Mesenchymal stem cell (in vitro differentiated cells and primary cell): Measurements from ENCODE around the gene RUNX2. TPM values are rescaled to one million over a fixed set of nuclear protein-coding genes. Genes with fewer than 3 reads are reported as not detected.
"Not testable (repeated sequence)": the region's sequence is repeated elsewhere in the genome, so short reads cannot be mapped to it uniquely, and the experiment has no call there.

ENCODE experiments used
- DNase-seq: peaks from one replicate; pipeline ENCODE4 v3.0.0-alpha.2; 2013
- H2AFZ ChIP-seq: one replicate; pipeline ENCODE4 v1.6.1; 2013; ENCODE audit warnings: low read depth, mild to moderate bottlenecking, control low read depth, inconsistent platforms, low read length, moderate library complexity
- H2AK5ac ChIP-seq: 2 replicates; pipeline ENCODE4 v1.6.1; 2013; ENCODE audit warnings: low read length, moderate library complexity, mild to moderate bottlenecking, inconsistent platforms; ENCODE audit not compliant: severe bottlenecking
- H2BK120ac ChIP-seq: one replicate; pipeline ENCODE4 v1.6.1; 2013; ENCODE audit warnings: low read depth, mild to moderate bottlenecking, inconsistent platforms, low read length, moderate library complexity
- H2BK12ac ChIP-seq, 2 experiments: one replicate each; pipeline ENCODE4 v1.6.1; 2013; ENCODE audit warnings: inconsistent platforms in 2 of 2, low read length in 2 of 2, mild to moderate bottlenecking in 2 of 2, moderate library complexity in 2 of 2, control low read depth in 1 of 2
- H2BK15ac ChIP-seq: one replicate; pipeline ENCODE4 v1.6.1; 2013; ENCODE audit warnings: mild to moderate bottlenecking, low read depth, inconsistent platforms; ENCODE audit not compliant: poor library complexity, severe bottlenecking
- H2BK5ac ChIP-seq: 2 replicates; pipeline ENCODE4 v1.6.1; 2013; ENCODE audit warnings: low read depth, mild to moderate bottlenecking, low read length, control low read depth, inconsistent platforms; ENCODE audit not compliant: poor library complexity, severe bottlenecking
- H3K14ac ChIP-seq, 2 experiments: one replicate each; pipeline ENCODE4 v1.6.1; 2013; ENCODE audit warnings: inconsistent platforms in 2 of 2, low read length in 2 of 2, control low read depth in 1 of 2, mild to moderate bottlenecking in 1 of 2, moderate library complexity in 1 of 2
- H3K18ac ChIP-seq, 2 experiments: one replicate each; pipeline ENCODE4 v1.6.1; 2013; ENCODE audit warnings: inconsistent platforms in 2 of 2, low read length in 2 of 2, control low read depth in 1 of 2, low read depth in 1 of 2, mild to moderate bottlenecking in 1 of 2
- H3K23ac ChIP-seq, 2 experiments: one replicate each; pipeline ENCODE4 v1.6.1; 2013; ENCODE audit warnings: inconsistent platforms in 2 of 2, low read length in 2 of 2, mild to moderate bottlenecking in 2 of 2, moderate library complexity in 2 of 2, control low read depth in 1 of 2
- H3K27ac ChIP-seq: 2 replicates; pipeline ENCODE4 v1.5.1; 2013; ENCODE audit warnings: mild to moderate bottlenecking, moderate library complexity, low read length, control low read depth, inconsistent platforms; ENCODE audit not compliant: poor library complexity, severe bottlenecking
- H3K27me3 ChIP-seq, 2 experiments: 2 replicates each; pipeline versions ENCODE4 v1.6.1 to v1.7.0; 2013; ENCODE audit warnings: low read length in 2 of 2, mild to moderate bottlenecking in 2 of 2, moderate library complexity in 2 of 2, control low read depth in 1 of 2, inconsistent platforms in 1 of 2; ENCODE audit not compliant: control insufficient read depth in 1 of 2, insufficient read depth in 1 of 2
- H3K36me3 ChIP-seq, 2 experiments: 2 replicates each; pipeline versions ENCODE4 v1.6.1 to v1.7.0; 2013; ENCODE audit warnings: low read length in 2 of 2, control low read depth in 1 of 2, inconsistent platforms in 1 of 2, low read depth in 1 of 2, mild to moderate bottlenecking in 1 of 2; ENCODE audit not compliant: insufficient read depth in 2 of 2, control insufficient read depth in 1 of 2
- H3K4ac ChIP-seq, 2 experiments: one replicate each; pipeline ENCODE4 v1.6.1; 2013; ENCODE audit warnings: inconsistent platforms in 2 of 2, low read length in 2 of 2, mild to moderate bottlenecking in 2 of 2, moderate library complexity in 2 of 2, control low read depth in 1 of 2, low read depth in 1 of 2
- H3K4me1 ChIP-seq: 2 replicates; pipeline ENCODE4 v1.6.1; 2013; ENCODE audit warnings: low read depth, low read length, control low read depth; ENCODE audit not compliant: control insufficient read depth, insufficient read depth
- H3K4me2 ChIP-seq: 2 replicates; pipeline ENCODE4 v1.6.1; 2013; ENCODE audit warnings: low read length, mild to moderate bottlenecking, inconsistent platforms; ENCODE audit not compliant: poor library complexity, severe bottlenecking
- H3K4me3 ChIP-seq, 2 experiments: 2 replicates each; pipeline versions ENCODE4 v1.5.1 to v1.7.0; 2013; ENCODE audit warnings: low read length in 2 of 2, mild to moderate bottlenecking in 2 of 2, control low read depth in 1 of 2, low read depth in 1 of 2; ENCODE audit not compliant: insufficient read depth in 1 of 2
- H3K79me1 ChIP-seq: replicated peaks from 2 replicates; pipeline ENCODE4 v1.6.1; 2013; ENCODE audit warnings: mild to moderate bottlenecking, control low read depth, low read length, inconsistent platforms; ENCODE audit not compliant: poor library complexity, severe bottlenecking
- H3K9ac ChIP-seq: 2 replicates; pipeline ENCODE4 v1.7.0; 2013; ENCODE audit warnings: mild to moderate bottlenecking, low read length, moderate library complexity
- H3K9me3 ChIP-seq: 2 replicates; pipeline ENCODE4 v1.7.0; 2013; ENCODE audit warnings: mild to moderate bottlenecking, low read length; ENCODE audit not compliant: control insufficient read depth
- H4K8ac ChIP-seq: one replicate; pipeline ENCODE4 v1.6.1; 2013; ENCODE audit warnings: inconsistent platforms, mild to moderate bottlenecking, low read length, moderate library complexity
- H4K91ac ChIP-seq: one replicate; pipeline ENCODE4 v1.6.1; 2013; ENCODE audit warnings: mild to moderate bottlenecking, low read length, inconsistent platforms
- WGBS: methylation state at CpG from one replicate; pipeline ENCODE4 v1.1.7; 2013; ENCODE audit warnings: mixed read lengths; 5-methylcytosine and 5-hydroxymethylcytosine counted together
- polyA plus RNA-seq, 2 experiments: library from polyadenylated mRNA; stranded (reverse); fragments of 200-250 nt; gene quantifications; one replicate each; pipeline ENCODE4 v1.2.3, GENCODE V29; 2013

The RUNX2 gene
- polyA plus RNA-seq (2013, experiment 1 of 2): 14.9 TPM
- 14.2 TPM for polyA plus RNA-seq (2013, experiment 2 of 2)

DNA sequence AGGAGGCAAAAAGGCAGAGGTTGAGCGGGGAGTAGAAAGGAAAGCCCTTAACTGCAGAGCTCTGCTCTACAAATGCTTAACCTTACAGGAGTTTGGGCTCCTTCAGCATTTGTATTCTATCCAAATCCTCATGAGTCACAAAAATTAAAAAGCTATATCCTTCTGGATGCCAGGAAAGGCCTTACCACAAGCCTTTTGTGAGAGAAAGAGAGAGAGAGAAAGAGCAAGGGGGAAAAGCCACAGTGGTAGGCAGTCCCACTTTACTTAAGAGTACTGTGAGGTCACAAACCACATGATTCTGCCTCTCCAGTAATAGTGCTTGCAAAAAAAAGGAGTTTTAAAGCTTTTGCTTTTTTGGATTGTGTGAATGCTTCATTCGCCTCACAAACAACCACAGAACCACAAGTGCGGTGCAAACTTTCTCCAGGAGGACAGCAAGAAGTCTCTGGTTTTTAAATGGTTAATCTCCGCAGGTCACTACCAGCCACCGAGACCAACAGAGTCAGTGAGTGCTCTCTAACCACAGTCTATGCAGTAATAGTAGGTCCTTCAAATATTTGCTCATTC is at the start of gene RUNX2:
RUNX2 (plus strand) TSS at position 375 of the 567 bp plus-strand sequence. CDS start 397 bp downstream, outside the sequence.
- no peaks in the 10 kb centered on the region for H3K36me3 ChIP-seq
- H2BK12ac ChIP-seq: no peak within 1 kb of the TSS
- H3K18ac ChIP-seq: peak within 1 kb of the TSS in 1 of 2 experiments; percentile 21
- H3K27me3 ChIP-seq: no peaks in the 10 kb centered on the region
- no peaks in the 10 kb centered on the region for H3K9me3 ChIP-seq
- no peak within 1 kb of the TSS for H2AK5ac ChIP-seq
- peak within 1 kb of the TSS; percentile 76 for H3K9ac ChIP-seq
- H4K91ac ChIP-seq: no peak within 1 kb of the TSS
- H4K8ac ChIP-seq: no peak within 1 kb of the TSS
- peak within 1 kb of the TSS; percentile 22 for H3K27ac ChIP-seq
- no peak within 1 kb of the TSS for H2BK120ac ChIP-seq
- H3K23ac ChIP-seq: no peak within 1 kb of the TSS
- H2BK15ac ChIP-seq: no peak within 1 kb of the TSS
- peaks cover 3% of the 10 kb centered on the region for H3K79me1 ChIP-seq
- DNase-seq: peak; percentile 74
- peak within 1 kb of the TSS; percentile 63 for H3K4me2 ChIP-seq
- no peak within 1 kb of the TSS for H2BK5ac ChIP-seq
- no peak within 1 kb of the TSS for H3K4ac ChIP-seq
- peak within 1 kb of the TSS in 1 of 2 experiments; percentile 54 for H3K4me3 ChIP-seq
- 53% methylated on average over 4 of the region's 5 CpGs for WGBS
- peaks cover 1% of the 10 kb centered on the region for H3K4me1 ChIP-seq
- H2AFZ ChIP-seq: peak within 1 kb of the TSS; percentile 63
- H3K14ac ChIP-seq: no peak within 1 kb of the TSS

DNA sequence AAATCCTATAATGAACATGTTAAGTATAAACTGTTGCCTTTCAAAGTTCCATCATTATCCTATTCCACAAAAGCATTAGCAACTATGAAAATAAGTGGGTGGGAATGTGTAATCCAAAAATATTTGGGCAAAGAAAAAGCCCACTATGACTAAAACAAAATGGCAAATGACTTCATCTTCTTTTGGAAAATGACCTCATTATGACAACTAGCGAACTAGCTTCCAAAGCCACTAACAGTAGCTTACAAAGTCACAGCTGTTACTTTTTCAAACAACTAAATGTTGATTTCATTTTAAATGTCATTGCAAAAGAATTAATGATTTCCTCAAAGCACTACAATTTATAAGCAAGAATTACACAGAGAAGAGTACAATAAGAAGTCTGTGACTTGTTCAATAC is 49.8 kb upstream of the RUNX2 start:
- WGBS: 82% methylated on average over 1 of the region's 1 CpG
- no peaks in the 10 kb centered on the region for H3K9me3 ChIP-seq
- no peak overlapping the region for H2AK5ac ChIP-seq
- no peak overlapping the region for H4K91ac ChIP-seq
- H2BK15ac ChIP-seq: no peak overlapping the region
- H3K4ac ChIP-seq: no peak overlapping the region
- no peak overlapping the region for H2BK12ac ChIP-seq
- peaks cover 4% of the 10 kb centered on the region for H3K79me1 ChIP-seq
- H3K18ac ChIP-seq: no peak overlapping the region
- H3K9ac ChIP-seq: no peak overlapping the region
- H2BK5ac ChIP-seq: no peak overlapping the region
- H3K27me3 ChIP-seq: no peaks in the 10 kb centered on the region
- no peak overlapping the region for H3K27ac ChIP-seq
- no peak for DNase-seq
- H3K14ac ChIP-seq: no peak overlapping the region
- no peak overlapping the region for H3K4me3 ChIP-seq
- H3K36me3 ChIP-seq: peaks cover 0 to 6% of the 10 kb centered on the region in 2 experiments
- H3K4me2 ChIP-seq: no peak overlapping the region
- H4K8ac ChIP-seq: no peak overlapping the region
- no peak overlapping the region for H2BK120ac ChIP-seq
- H3K4me1 ChIP-seq: no peaks in the 10 kb centered on the region
- H3K23ac ChIP-seq: no peak overlapping the region
- no peak overlapping the region for H2AFZ ChIP-seq

DNA sequence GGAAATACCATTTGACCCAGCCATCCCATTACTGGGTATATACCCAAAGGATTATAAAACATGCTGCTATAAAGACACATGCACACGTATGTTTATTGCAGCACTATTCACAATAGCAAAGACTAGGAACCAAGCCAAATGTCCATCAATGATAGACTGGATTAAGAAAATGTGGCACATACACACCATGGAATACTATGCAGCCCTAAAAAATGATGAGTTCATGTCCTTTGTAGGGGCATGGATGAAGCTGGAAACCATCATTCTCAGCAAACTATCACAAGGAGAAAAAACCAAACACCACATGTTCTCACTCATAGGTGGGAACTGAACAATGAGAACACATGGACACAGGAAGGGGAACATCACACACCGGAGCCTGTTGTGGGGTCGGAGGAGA is 41.4 kb upstream of the RUNX2 start:
- H2BK120ac ChIP-seq, H4K91ac ChIP-seq, H3K4ac ChIP-seq, DNase-seq, H3K27ac ChIP-seq, H3K9ac ChIP-seq, H3K14ac ChIP-seq, H2BK15ac ChIP-seq, H3K79me1 ChIP-seq, H4K8ac ChIP-seq, H2BK5ac ChIP-seq, H2AK5ac ChIP-seq, H3K9me3 ChIP-seq, H3K4me1 ChIP-seq, H2BK12ac ChIP-seq, H3K4me3 ChIP-seq, H3K23ac ChIP-seq, H3K4me2 ChIP-seq, H3K36me3 ChIP-seq, H3K18ac ChIP-seq, H2AFZ ChIP-seq, H3K27me3 ChIP-seq: not testable (repeated sequence)
- 100% methylated on average over 1 of the region's 3 CpGs for WGBS

DNA sequence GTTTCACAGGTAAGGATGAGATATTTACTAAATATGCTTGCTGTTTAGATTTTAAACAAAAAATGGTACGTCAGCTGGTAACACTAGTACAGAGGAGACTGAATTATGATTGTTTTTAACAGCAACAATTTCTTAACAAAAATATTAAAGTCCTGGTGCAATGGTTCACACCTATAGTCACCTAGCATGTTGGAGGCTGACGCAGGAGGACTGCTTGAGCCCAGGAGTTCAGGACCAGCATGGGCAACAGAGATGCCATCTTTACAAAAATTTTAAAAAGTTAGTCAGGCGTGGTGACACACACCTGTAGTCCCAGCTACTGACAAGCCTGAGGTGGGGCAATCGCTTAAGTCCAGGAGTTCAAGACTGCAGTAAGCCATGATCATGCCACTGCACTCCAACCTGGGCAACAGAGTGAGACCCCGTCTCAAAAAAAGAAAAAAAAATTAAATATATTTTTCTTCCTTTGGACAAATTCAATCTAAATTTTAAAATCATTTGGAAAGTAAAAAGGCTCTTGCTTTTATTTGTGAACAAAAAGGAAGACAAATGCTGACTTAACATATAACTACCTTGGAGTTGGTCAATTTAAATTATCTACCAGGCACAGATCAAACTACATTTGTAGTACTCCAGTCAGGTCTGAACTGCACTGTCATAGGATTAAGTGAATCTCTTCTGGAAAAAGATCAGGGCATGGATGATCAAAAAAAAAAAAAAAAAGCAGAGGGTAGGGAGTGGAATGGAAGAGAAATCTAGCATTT is 38.2 kb upstream of the RUNX2 start:
- Histone ChIP-seq H3K23ac (no peak overlapping the region), H4K8ac (no peak overlapping the region), H3K27me3 (no peaks in the 10 kb centered on the region), H3K4ac (no peak overlapping the region), H2AFZ (no peak overlapping the region), H2BK12ac (no peak overlapping the region), H2BK5ac (no peak overlapping the region), H3K9me3 (peaks cover 11% of the 10 kb centered on the region), H3K18ac (no peak overlapping the region), H2BK15ac (no peak overlapping the region), H2AK5ac (no peak overlapping the region), H3K14ac (no peak overlapping the region), H3K4me1 (no peaks in the 10 kb centered on the region), H3K4me3 (no peak overlapping the region), H3K36me3 (no peaks in the 10 kb centered on the region), H3K4me2 (no peak overlapping the region), H3K27ac (no peak overlapping the region), H3K79me1 (peaks cover 4% of the 10 kb centered on the region), H4K91ac (no peak overlapping the region), H2BK120ac (no peak overlapping the region), H3K9ac (no peak overlapping the region)
- WGBS: 100% methylated on average over 3 of the region's 5 CpGs
- DNase-seq: no peak
